Heart left ventricle (tissue), 16 donors: Measurements from ENCODE around the gene FTCD. TPM values are rescaled to one million over a fixed set of nuclear protein-coding genes. Genes with fewer than 3 reads are reported as not detected.
A peak's percentile ranks its signal among the peaks of the same experiment; 100 is the strongest.

Experiments
- ATAC-seq, 4 donors: fragments of 200-7000 bp; cut with Tn5 transposase; one replicate each; pipeline ENCODE4 v1.9.1; 2020 to 2022; ENCODE audit warnings: moderate library complexity in 4 of 4, mild to moderate bottlenecking in 3 of 4, moderate number of reproducible peaks in 1 of 4
- DNase-seq, 5 donors: peaks; one replicate each; pipeline ENCODE4 v3.0.0-alpha.2; 2020
- H3K27ac ChIP-seq, 12 donors: fragments of 200-600 bp; sonication (generic) in 4 of 12; one replicate each; pipeline versions ENCODE4 v1.5.0 to v1.8.0; 2016 to 2022; ENCODE audit warnings: mild to moderate bottlenecking in 2 of 12
- H3K27me3 ChIP-seq, 9 donors: fragments of 200-600 bp; sonication (generic) in 2 of 9; one replicate each; pipeline versions ENCODE4 v1.5.1 to v1.8.0; 2016 to 2022; ENCODE audit warnings: mild to moderate bottlenecking in 3 of 9
- H3K36me3 ChIP-seq, 9 donors: fragments of 200-600 bp; sonication (generic) in 2 of 9; one replicate each; pipeline versions ENCODE4 v1.5.0 to v1.8.0; 2018 to 2022; ENCODE audit warnings: mild to moderate bottlenecking in 2 of 9
- H3K4me1 ChIP-seq, 12 donors: fragments of 200-600 bp; sonication (generic) in 4 of 12; one replicate each; pipeline versions ENCODE4 v1.5.0 to v1.8.0; 2016 to 2022; ENCODE audit warnings: mild to moderate bottlenecking in 3 of 12
- H3K4me3 ChIP-seq, 12 donors: fragments of 200-600 bp; sonication (generic) in 4 of 12; one replicate each; pipeline versions ENCODE4 v1.5.0 to v1.8.0; 2017 to 2022; ENCODE audit warnings: mild to moderate bottlenecking in 9 of 12, moderate library complexity in 4 of 12
- H3K9me3 ChIP-seq, 12 donors: fragments of 200-600 bp; sonication (generic) in 4 of 12; one replicate each; pipeline versions ENCODE4 v1.5.0 to v1.8.0; 2016 to 2022; ENCODE audit warnings: mild to moderate bottlenecking in 1 of 12
- CTCF ChIP-seq, 12 donors: fragments of 200-600 bp; sonication (generic) in 4 of 12; IDR thresholded peaks; one replicate each; pipeline versions ENCODE4 v1.5.0 to v1.8.0; 2018 to 2022; ENCODE audit warnings: antibody characterized with exemption in 12 of 12, mild to moderate bottlenecking in 5 of 12
- POLR2A ChIP-seq, 2 donors: fragments of 450-650 bp; IDR thresholded peaks; one replicate each; pipeline ENCODE4 v1.6.1; 2017; ENCODE audit warnings: antibody characterized with exemption in 2 of 2, mild to moderate bottlenecking in 2 of 2, moderate library complexity in 2 of 2
- WGBS, 4 donors: extraction: QIAGEN DNeasy Blood & Tissue Kit in 2 of 4; methylation state at CpG; one replicate each; pipeline versions ENCODE4 v1.1.5 to v1.1.7; 2013 to 2018; 5-methylcytosine and 5-hydroxymethylcytosine counted together
- intact Hi-C, 10 donors: fragments of 100-400 bp; cut with DNase I; formaldehyde crosslinking; loops; one replicate each; pipeline versions ENCODE4 v1.11.1 to v1.14.2; 2022
- polyA plus RNA-seq, 2 donors: library from polyadenylated mRNA; stranded (reverse); fragments of 200-250 nt; gene quantifications; one replicate each; pipeline ENCODE4 v1.2.3, GENCODE V29; 2013
- total RNA-seq, 9 donors: library from RNA; depleted of rRNA in 2 of 9; stranded (reverse); fragments of >200 nt in 2 of 9; fragmentation: NEBNext Ultra II Directional in 3 of 9; extraction: Animal tissue kit (Norgen Biotek cat#: 25700) in 3 of 9; gene quantifications; one replicate each; pipeline versions ENCODE4 v1.1.0 to v1.2.4, GENCODE V29; 2016 to 2023
- donor health status: ischemic (EF 13 %, LVEDD 7.1; RV severe dilation, severe dysfunction).
- donor health status: healthy with polysubstance abuse.
- donor health status: DM: no; HTN: yes; CAD: no.
- donor health status: DM: no; HTN: no; CAD: no.
- donor health status: ischemic (EF 25% LVEDD 6.9; RV normal size, moderate dysfunction).
- donor health status: ischemic (EF 25% LVEDD 5.7; RV mildly dilated, moderate dysfunction).
- donor health status: healthy.
- donor health status: DM: yes; HTN: yes; CAD: no.
- donor health status: ischemic (EF 35%, LVEDD 5.7; RV mildly dilated, moderate dysfunction).
- donor health status: nonischemic (EF 11% LVEDD 7.7; RV severe dilation, severe dysfunction).
- donor health status: DM: yes; HTN: yes; CAD: no.
- donor health status: PGD.
- donor health status: ischemic (EF 29% LVEDD 5.4; RV normal size, mild dysfunction).
- donor health status: nonischemic (EF 23%, LVEDD 6.1; RV moderate dilation, normal function).

FTCD gene
- total and polyA plus RNA-seq, 11 donors = 0.17 to 3.1 (median 1.2) TPM; not detected in 1

DNA sequence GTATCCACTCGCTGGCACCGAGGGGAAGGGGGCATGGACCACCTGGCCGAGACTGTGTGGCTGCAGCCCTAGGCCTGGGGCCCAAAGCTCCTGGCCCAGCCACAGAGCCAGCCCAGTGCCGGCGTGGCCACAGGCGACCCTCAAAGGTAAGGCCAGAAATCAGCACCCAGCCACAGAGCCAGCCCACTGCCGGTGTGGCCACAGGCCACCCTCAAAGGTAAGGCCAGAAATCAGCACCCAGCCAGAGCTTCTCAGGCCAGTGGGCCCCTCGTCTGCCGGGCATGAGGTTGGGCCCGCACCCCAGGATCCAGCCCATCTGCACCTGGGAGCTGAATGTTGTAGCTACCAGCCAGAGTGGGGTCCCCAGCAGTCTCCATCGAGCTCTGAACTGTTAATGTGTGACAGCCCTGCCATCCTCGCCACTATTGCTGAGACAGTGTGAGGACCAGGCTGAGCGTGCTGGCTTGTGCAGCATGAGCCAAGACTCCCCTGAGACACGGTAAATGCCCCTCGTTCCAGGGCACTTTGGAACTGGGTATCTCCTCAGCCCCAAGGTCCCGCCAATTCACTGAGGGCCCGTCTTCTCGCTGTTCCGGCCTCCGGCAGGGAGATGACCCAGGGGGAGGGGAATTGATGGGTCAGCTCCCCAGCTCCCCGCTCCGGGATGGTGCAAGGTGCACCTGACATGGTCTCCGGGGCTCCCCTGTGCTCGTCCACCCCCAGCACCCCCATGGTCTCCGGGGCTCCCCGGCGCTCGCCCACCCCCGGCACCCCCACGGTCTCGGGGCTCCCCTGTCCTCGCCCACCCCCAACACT lies 4.7 kb upstream of the FTCD start:
- no peak overlapping the region for H3K27ac ChIP-seq
- DNase-seq = peak in 3 of 5 donors; percentile 4 to 20 (median 14)
- no peak overlapping the region for H3K4me3 ChIP-seq
- H3K27me3 ChIP-seq = peaks cover 0 to 9% (median 0%) of the 10 kb centered on the region in 9 donors
- ATAC-seq = no peak
- TF ChIP-seq CTCF (IDR thresholded peaks at IDR 0.05) (no peak), POLR2A (IDR thresholded peaks at IDR 0.05) (no peak)
- intact Hi-C loops = loop anchor here in 3 of 10 donors (5.0 to 10.0 kb wide), 3 partner anchors 62 to 85 kb away; partner anchors contain the start of gene LSS (in 1 of the 3)
- no peaks in the 10 kb centered on the region for H3K4me1 ChIP-seq
- peaks cover 0 to 9% (median 0%) of the 10 kb centered on the region in 9 donors for H3K36me3 ChIP-seq
- no peaks in the 10 kb centered on the region for H3K9me3 ChIP-seq
- WGBS, 4 donors = 92 to 98% (median 95%) methylated on average over 27 to 32 of the region's 32 CpGs

DNA sequence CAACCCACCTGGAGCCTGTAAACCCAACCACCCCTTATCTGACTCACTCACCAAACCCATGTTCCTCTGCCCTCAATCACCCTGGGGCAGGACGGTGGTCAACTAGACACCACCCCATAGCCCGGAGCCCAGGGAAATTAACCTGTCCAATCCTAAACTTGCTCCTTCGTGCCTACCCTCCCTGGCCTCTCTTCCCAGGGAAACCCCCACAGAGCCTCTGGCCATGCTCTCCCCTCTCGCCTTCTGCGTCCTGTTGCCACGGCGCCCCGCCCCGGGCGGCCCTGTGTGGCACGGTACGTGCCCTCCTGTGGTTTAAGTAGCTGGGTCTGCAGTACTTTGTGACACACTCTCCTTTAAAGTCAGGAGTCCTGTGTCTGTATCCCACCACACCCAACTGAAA lies 4.0 kb upstream of the FTCD start:
- 95 to 97% (median 96%) methylated on average over 12 of the region's 12 CpGs for WGBS, 4 donors
- Histone ChIP-seq H3K4me1 (no peaks in the 10 kb centered on the region), H3K27me3 (peaks cover 0 to 9% (median 0%) of the 10 kb centered on the region in 9 donors), H3K4me3 (no peak overlapping the region), H3K36me3 (peaks cover 0 to 9% (median 0%) of the 10 kb centered on the region in 9 donors), H3K27ac (no peak overlapping the region), H3K9me3 (no peaks in the 10 kb centered on the region)
- TF ChIP-seq POLR2A (IDR thresholded peaks at IDR 0.05) (no peak), CTCF (IDR thresholded peaks at IDR 0.05) (no peak)
- peak in 2 of 5 donors; percentile 15 to 32 for DNase-seq
- no peak for ATAC-seq
- intact Hi-C loops = loop anchor here in 3 of 10 donors (5.0 to 10.0 kb wide), 3 partner anchors 63 to 85 kb away; partner anchors contain the start of gene LSS (in 1 of the 3)

GRCh38 chr21:46158666-46159300 lies 3.4 kb upstream of the FTCD start:
- Histone ChIP-seq H3K9me3 (no peaks in the 10 kb centered on the region), H3K4me1 (peaks cover 0 to 3% (median under 1%) of the 10 kb centered on the region in 12 donors), H3K4me3 (no peak overlapping the region), H3K27me3 (peaks cover 0 to 9% (median 0%) of the 10 kb centered on the region in 9 donors), H3K27ac (no peak overlapping the region), H3K36me3 (peaks cover 0 to 9% (median 0%) of the 10 kb centered on the region in 9 donors)
- DNase-seq = peak in 3 of 5 donors; percentile 3 to 41 (median 7)
- WGBS, 4 donors = 90 to 95% (median 93%) methylated on average over 9 to 10 of the region's 10 CpGs
- no peak for ATAC-seq
- intact Hi-C loops = loop anchor here in 3 of 10 donors (5.0 to 10.0 kb wide), 3 partner anchors 64 to 86 kb away; partner anchors contain the start of gene LSS (in 1 of the 3)
- no peak for TF ChIP-seq CTCF (IDR thresholded peaks at IDR 0.05)
- TF ChIP-seq POLR2A (IDR thresholded peaks at IDR 0.05) = no peak
